B cell (primary cell): Measurements from ENCODE around the gene LRBA. TPM values are rescaled to one million over a fixed set of nuclear protein-coding genes. Genes with fewer than 3 reads are reported as not detected.

ENCODE experiments used
- ATAC-seq: fragments of 200-7000 bp; cut with Tn5 transposase; one replicate; pipeline ENCODE4 v1.10.0; 2021; ENCODE audit warnings: low read depth, mild to moderate bottlenecking, moderate number of reproducible peaks, moderate library complexity
- CTCF ChIA-PET: fragments of 350-600 bp; sonication (Branson Sonifier 250); formaldehyde crosslinking; loops from one replicate; lab custom pipeline; 2021; ENCODE audit warnings: antibody characterized with exemption, inconsistent platforms; lab: Charles Lee
- POLR2A ChIA-PET: fragments of 350-600 bp; sonication (Branson Sonifier 250); formaldehyde crosslinking; loops from one replicate; lab custom pipeline; 2021; ENCODE audit warnings: antibody characterized with exemption; lab: Charles Lee
- DNase-seq: peaks from one replicate; pipeline ENCODE4 v3.0.0; 2013
- H2AFZ ChIP-seq: 2 replicates; pipeline ENCODE4 v1.6.1; 2012; ENCODE audit warnings: mild to moderate bottlenecking, low read depth, low read length; ENCODE audit not compliant: insufficient read depth, poor library complexity, severe bottlenecking
- H3K27ac ChIP-seq, 2 donors: 1 replicate in 1 of 2; 2 replicates in 1 of 2; pipeline ENCODE4 v1.5.1; 2012 to 2013; ENCODE audit warnings: low read length in 2 of 2, mild to moderate bottlenecking in 2 of 2, moderate library complexity in 1 of 2
- H3K27me3 ChIP-seq, 4 experiments: fragments of 200-600 bp in 1 of 4; sonication (generic) in 1 of 4; replicated peaks in 1 of 4; 1 replicate in 2 of 4; 2 replicates in 2 of 4; pipeline versions ENCODE4 v1.6.1 to v1.7.0; 2013 to 2016; ENCODE audit warnings: low read length in 3 of 4, mild to moderate bottlenecking in 2 of 4, mixed read lengths in 1 of 4, moderate library complexity in 1 of 4; ENCODE audit not compliant: insufficient read depth in 4 of 4, control insufficient read depth in 3 of 4; ENCODE audit errors: control extremely low read depth in 1 of 4
- H3K36me3 ChIP-seq, 2 experiments: replicated peaks in 1 of 2; 1 replicate in 1 of 2; 2 replicates in 1 of 2; pipeline versions ENCODE4 v1.6.1 to v1.7.1; 2013; ENCODE audit warnings: low read length in 1 of 2; ENCODE audit not compliant: insufficient read depth in 2 of 2, control insufficient read depth in 1 of 2; ENCODE audit errors: control extremely low read depth in 1 of 2, extremely low read depth in 1 of 2
- H3K4me1 ChIP-seq, 2 donors: fragments of 200-600 bp in 1 of 2; sonication (generic) in 1 of 2; 1 replicate in 1 of 2; 2 replicates in 1 of 2; pipeline versions ENCODE4 v1.5.1 to v1.6.1; 2013 to 2017; ENCODE audit warnings: low read length in 2 of 2; ENCODE audit not compliant: control insufficient read depth in 2 of 2, insufficient read depth in 2 of 2
- H3K4me2 ChIP-seq: replicated peaks from 2 replicates; pipeline ENCODE3; 2012; ENCODE audit warnings: mild to moderate bottlenecking, low read depth, low read length; ENCODE audit not compliant: poor library complexity, severe bottlenecking
- H3K4me3 ChIP-seq, 5 experiments: fragments of 200-600 bp in 1 of 5; sonication (generic) in 1 of 5; 1 replicate in 3 of 5; 2 replicates in 2 of 5; pipeline versions ENCODE4 v1.5.1 to v1.7.0; 2011 to 2016; ENCODE audit warnings: low read length in 4 of 5, mild to moderate bottlenecking in 4 of 5, low read depth in 2 of 5, control low read depth in 1 of 5, moderate library complexity in 1 of 5; ENCODE audit not compliant: insufficient read depth in 1 of 5; ENCODE audit errors: control extremely low read depth in 1 of 5, extremely low read depth in 1 of 5
- H3K79me2 ChIP-seq: fragments of 200-600 bp; sonication (generic); one replicate; pipeline ENCODE4 v1.6.0; 2016; ENCODE audit warnings: low read length; ENCODE audit not compliant: control insufficient read depth, insufficient read depth
- H3K9ac ChIP-seq: fragments of 200-600 bp; sonication (generic); 2 replicates; pipeline ENCODE4 v1.6.1; 2017; ENCODE audit warnings: mild to moderate bottlenecking, low read length, moderate library complexity
- H3K9me3 ChIP-seq, 3 donors: one replicate each; pipeline versions ENCODE4 v1.6.1 to v1.7.1; 2013; ENCODE audit warnings: low read length in 2 of 3; ENCODE audit not compliant: control insufficient read depth in 2 of 3, insufficient read depth in 1 of 3; ENCODE audit errors: control extremely low read depth in 1 of 3
- H4K20me1 ChIP-seq: 2 replicates; pipeline ENCODE4 v1.6.0; 2012; ENCODE audit warnings: mild to moderate bottlenecking, low read length; ENCODE audit not compliant: insufficient read depth, control insufficient read depth, poor library complexity, severe bottlenecking
- H3K27ac Mint-ChIP-seq: one replicate; pipeline ENCODE4 v1.8.0; 2021; ENCODE audit warnings: mixed read lengths
- H3K27me3 Mint-ChIP-seq: one replicate; pipeline ENCODE4 v1.8.0; 2021; ENCODE audit warnings: mixed read lengths
- H3K4me1 Mint-ChIP-seq: one replicate; pipeline ENCODE4 v1.8.0; 2021; ENCODE audit warnings: mixed read lengths
- H3K4me3 Mint-ChIP-seq: one replicate; pipeline ENCODE4 v1.8.0; 2021; ENCODE audit warnings: mixed read lengths
- H3K9me3 Mint-ChIP-seq: one replicate; pipeline ENCODE4 v1.8.0; 2022; ENCODE audit warnings: mixed read lengths; ENCODE audit not compliant: insufficient read depth
- EZH2 ChIP-seq: IDR thresholded peaks from 2 replicates; pipeline ENCODE4 v1.6.1; 2012; ENCODE audit warnings: borderline replicate concordance, low read depth, mild to moderate bottlenecking, moderate library complexity, low read length; ENCODE audit not compliant: insufficient read depth, poor library complexity, severe bottlenecking
- WGBS: methylation state at CpG from one replicate; pipeline ENCODE4 v1.1.5; 2013; ENCODE audit warnings: missing lambda C conversion rate; ENCODE audit not compliant: insufficient coverage; 5-methylcytosine and 5-hydroxymethylcytosine counted together
- intact Hi-C: fragments of 100-400 bp; cut with micrococcal nuclease; formaldehyde crosslinking; loops from one replicate; pipeline ENCODE4 v1.10.0; 2022
- polyA plus RNA-seq: library from polyadenylated mRNA; depleted of rRNA; stranded (reverse); fragments of >200 nt; gene quantifications from 2 replicates; pipeline ENCODE4 v1.2.3, GENCODE V29; 2012
- total RNA-seq, 2 donors: library from RNA; stranded (reverse); fragments of 120-200 nt in 1 of 2; gene quantifications; 1 replicate in 1 of 2; 2 replicates in 1 of 2; pipeline versions ENCODE4 v1.2.3 to v1.2.4, GENCODE V29; 2013 to 2022
- TF ChIP-seq, protein P1 (sequence below): fragments of 200-600 bp; IDR thresholded peaks from one replicate; pipeline ENCODE4 v1.8.0; 2022; ENCODE audit warnings: antibody characterized with exemption, mild to moderate bottlenecking

Gene LRBA
- total and polyA plus RNA-seq, 2 donors (not counting 1 experiment from before 2014, with no cell fraction given) = 17.5 to 86.7 TPM

DNA sequence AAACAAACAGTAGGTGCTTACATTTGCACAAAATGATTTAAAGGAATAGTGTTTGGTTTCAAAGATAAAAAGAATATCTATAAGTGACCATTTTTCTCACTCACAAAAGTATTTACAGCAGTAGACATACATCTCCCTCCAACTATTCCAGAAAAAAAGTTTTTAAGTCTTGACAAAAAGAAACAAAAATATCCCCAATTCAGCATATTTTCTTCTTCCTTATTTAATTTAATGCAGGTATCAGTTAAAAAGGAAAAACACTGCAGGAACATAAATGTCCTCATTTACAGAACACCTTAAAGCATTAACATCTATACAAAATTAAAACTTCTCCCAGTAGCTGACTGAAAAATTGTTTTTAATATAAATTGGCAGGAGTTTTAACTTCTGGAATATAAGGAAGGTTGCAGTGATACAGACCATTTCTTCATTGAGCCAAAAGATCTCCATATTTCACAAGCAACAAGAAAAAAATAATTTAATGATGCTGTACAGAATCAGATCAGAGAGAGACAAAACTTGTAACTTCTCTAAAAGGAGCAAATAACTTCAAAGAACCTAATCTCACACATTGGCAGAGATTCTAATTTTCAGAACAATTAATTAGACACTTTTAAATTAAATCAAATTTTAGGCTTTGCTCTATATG lies 428.8 kb downstream of the LRBA start:
- Histone ChIP-seq H3K9me3 (peaks cover 0 to 18% (median 0%) of the 10 kb centered on the region in 3 donors), H3K79me2 (no peaks in the 10 kb centered on the region), H3K4me3 (no peak overlapping the region), H3K27me3 (no peaks in the 10 kb centered on the region), H2AFZ (no peak overlapping the region), H3K4me1 (no peaks in the 10 kb centered on the region), H3K9ac (no peak overlapping the region), H3K36me3 (peaks cover 2 to 65% of the 10 kb centered on the region in 2 experiments), H4K20me1 (no peaks in the 10 kb centered on the region), H3K4me2 (no peak overlapping the region), H3K27ac (no peak overlapping the region)
- Mint-ChIP-seq H3K27me3 (no peaks in the 10 kb centered on the region), H3K9me3 (no peaks in the 10 kb centered on the region), H3K4me3 (no peak overlapping the region), H3K4me1 (no peaks in the 10 kb centered on the region), H3K27ac (no peak overlapping the region)
- intact Hi-C loops = no loop called here
- ChIA-PET POLR2A (no interaction called here), CTCF (no interaction called here)
- no peak for TF ChIP-seq EZH2
- TF ChIP-seq, protein P1, sequence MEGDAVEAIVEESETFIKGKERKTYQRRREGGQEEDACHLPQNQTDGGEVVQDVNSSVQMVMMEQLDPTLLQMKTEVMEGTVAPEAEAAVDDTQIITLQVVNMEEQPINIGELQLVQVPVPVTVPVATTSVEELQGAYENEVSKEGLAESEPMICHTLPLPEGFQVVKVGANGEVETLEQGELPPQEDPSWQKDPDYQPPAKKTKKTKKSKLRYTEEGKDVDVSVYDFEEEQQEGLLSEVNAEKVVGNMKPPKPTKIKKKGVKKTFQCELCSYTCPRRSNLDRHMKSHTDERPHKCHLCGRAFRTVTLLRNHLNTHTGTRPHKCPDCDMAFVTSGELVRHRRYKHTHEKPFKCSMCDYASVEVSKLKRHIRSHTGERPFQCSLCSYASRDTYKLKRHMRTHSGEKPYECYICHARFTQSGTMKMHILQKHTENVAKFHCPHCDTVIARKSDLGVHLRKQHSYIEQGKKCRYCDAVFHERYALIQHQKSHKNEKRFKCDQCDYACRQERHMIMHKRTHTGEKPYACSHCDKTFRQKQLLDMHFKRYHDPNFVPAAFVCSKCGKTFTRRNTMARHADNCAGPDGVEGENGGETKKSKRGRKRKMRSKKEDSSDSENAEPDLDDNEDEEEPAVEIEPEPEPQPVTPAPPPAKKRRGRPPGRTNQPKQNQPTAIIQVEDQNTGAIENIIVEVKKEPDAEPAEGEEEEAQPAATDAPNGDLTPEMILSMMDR = no peak
- no peak for DNase-seq
- ATAC-seq = no peak

DNA sequence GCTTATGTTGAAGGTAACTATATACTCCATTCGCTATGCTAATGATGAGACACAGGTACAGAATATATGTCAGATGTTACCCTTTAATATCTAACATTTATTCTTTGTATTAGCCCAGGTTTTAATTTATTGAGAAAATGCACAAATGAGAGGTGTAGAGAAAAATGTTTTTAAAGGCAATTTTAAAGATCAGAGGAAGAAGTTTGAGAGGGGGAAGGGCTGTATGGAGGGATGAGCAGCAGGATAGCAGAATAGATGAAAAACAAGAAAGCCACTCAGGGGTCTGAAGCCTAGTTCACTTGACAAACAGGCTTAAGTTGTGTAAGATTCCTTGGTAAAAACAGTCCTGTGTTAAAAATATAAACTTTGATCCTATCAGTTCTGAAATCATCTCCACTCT lies 429.5 kb downstream of the LRBA start:
- H3K9me3 ChIP-seq = peaks cover 0 to 18% (median 0%) of the 10 kb centered on the region in 3 donors
- H3K4me3 ChIP-seq = no peak overlapping the region
- no peak overlapping the region for H3K27ac ChIP-seq
- no peaks in the 10 kb centered on the region for H3K27me3 ChIP-seq
- TF ChIP-seq, protein P1 = no peak
- TF ChIP-seq EZH2 = no peak
- no CpG with 5 or more reads among the region's 1 CpG for WGBS
- H3K4me2 ChIP-seq = no peak overlapping the region
- no peaks in the 10 kb centered on the region for H3K4me1 ChIP-seq
- Mint-ChIP-seq H3K9me3 (no peaks in the 10 kb centered on the region), H3K27me3 (no peaks in the 10 kb centered on the region), H3K27ac (no peak overlapping the region), H3K4me3 (no peak overlapping the region), H3K4me1 (no peaks in the 10 kb centered on the region)
- no peak overlapping the region for H2AFZ ChIP-seq
- intact Hi-C loops = no loop called here
- DNase-seq (no peak), ATAC-seq (no peak)
- no peak overlapping the region for H3K9ac ChIP-seq
- H3K79me2 ChIP-seq = no peaks in the 10 kb centered on the region
- H3K36me3 ChIP-seq = peaks cover 2 to 61% of the 10 kb centered on the region in 2 experiments
- H4K20me1 ChIP-seq = no peaks in the 10 kb centered on the region
- ChIA-PET POLR2A (no interaction called here), CTCF (no interaction called here)
